HepG2 (cell line): ENCODE measurements around the gene EPS8L1. TPM values are rescaled to one million over a fixed set of nuclear protein-coding genes. Genes with fewer than 3 reads are reported as not detected.

Experiments
- ATAC-seq: fragments of 200-7000 bp; cut with Tn5 transposase; 3 replicates; pipeline ENCODE4 v1.9.1; 2020; ENCODE audit warnings: mild to moderate bottlenecking, moderate library complexity
- BruUV-seq: library from RNA; stranded (reverse); fragments of 400-500 nt; replicated peaks from 2 replicates; lab custom pipeline; 2021; lab: Mats Ljungman, UMichigan
- CTCF ChIA-PET: fragments of 300-600 bp; formaldehyde crosslinking; extraction: SDS; loops from one replicate; lab custom pipeline; 2021; ENCODE audit warnings: low total read pairs, inconsistent platforms, low intra/inter-chr PET ratio; lab: Yijun Ruan, JAX
- POLR2A ChIA-PET: fragments of 350-600 bp; sonication (Branson Sonifier 250); formaldehyde crosslinking; loops from one replicate; lab custom pipeline; 2020; ENCODE audit warnings: antibody characterized with exemption, inconsistent platforms; lab: Yijun Ruan, JAX
- DNase-seq: peaks from one replicate; pipeline ENCODE4 v3.0.0-alpha.2; 2015; ENCODE audit warnings: low spot score
- FAIRE-seq: peaks from 3 replicates; lab custom pipeline; 2011; peaks lifted over from hg19 to GRCh38; lab: Jason Lieb, UNC
- H2AFZ ChIP-seq: one replicate; pipeline ENCODE4 v1.6.1; 2011; ENCODE audit warnings: low read length, inconsistent platforms
- H3K27ac ChIP-seq: fragments of 300-600 bp; 3 replicates; pipeline ENCODE4 v1.8.0; 2011; ENCODE audit warnings: mixed run types, mild to moderate bottlenecking, mixed read lengths, low read length, inconsistent platforms; ENCODE audit not compliant: insufficient read depth; ENCODE audit errors: extremely low read length
- H3K27me3 ChIP-seq, 2 experiments: fragments of 200-600 bp in 1 of 2; 2 replicates in 1 of 2; 3 replicates in 1 of 2; pipeline versions ENCODE4 v1.6.0 to v1.8.0; 2011; ENCODE audit warnings: low read length in 2 of 2, mild to moderate bottlenecking in 2 of 2, moderate library complexity in 2 of 2, inconsistent platforms in 1 of 2; ENCODE audit not compliant: insufficient read depth in 2 of 2, control insufficient read depth in 1 of 2
- H3K36me3 ChIP-seq, 2 experiments: fragments of 200-600 bp in 1 of 2; replicated peaks in 1 of 2; 2 replicates in 1 of 2; 3 replicates in 1 of 2; pipeline versions ENCODE4 v1.5.1 to v1.8.0; 2011; ENCODE audit warnings: low read length in 2 of 2, inconsistent platforms in 1 of 2; ENCODE audit not compliant: insufficient read depth in 2 of 2, control insufficient read depth in 1 of 2
- H3K4me1 ChIP-seq: 2 replicates; pipeline ENCODE4 v1.5.1; 2012; ENCODE audit warnings: low read length, inconsistent platforms; ENCODE audit not compliant: insufficient read depth
- H3K4me2 ChIP-seq: 2 replicates; pipeline ENCODE4 v1.6.0; 2011; ENCODE audit warnings: low read depth, low read length, inconsistent platforms
- H3K4me3 ChIP-seq, 3 experiments: fragments of 200-600 bp in 1 of 3; sonication (generic), shearing (Covaris generic) in 1 of 3; replicated peaks in 1 of 3; 2 replicates each; pipeline ENCODE4 v1.5.1; 2011 to 2016; ENCODE audit warnings: low read length in 3 of 3, inconsistent platforms in 2 of 3, low read depth in 2 of 3, mild to moderate bottlenecking in 2 of 3, control low read depth in 1 of 3, mixed read lengths in 1 of 3; ENCODE audit not compliant: insufficient read depth in 1 of 3
- H3K79me2 ChIP-seq: one replicate; pipeline ENCODE4 v1.6.1; 2011; ENCODE audit warnings: low read length, inconsistent platforms; ENCODE audit not compliant: insufficient read depth
- H3K9ac ChIP-seq: 2 replicates; pipeline ENCODE4 v1.6.0; 2011; ENCODE audit warnings: mild to moderate bottlenecking, low read depth, low read length, inconsistent platforms; ENCODE audit not compliant: insufficient read depth
- H3K9me3 ChIP-seq: 2 replicates; pipeline ENCODE4 v1.5.1; 2012; ENCODE audit warnings: mild to moderate bottlenecking, low read length
- H4K20me1 ChIP-seq: 2 replicates; pipeline ENCODE4 v1.6.0; 2011; ENCODE audit warnings: inconsistent platforms, mild to moderate bottlenecking, low read length, moderate library complexity; ENCODE audit not compliant: insufficient read depth
- BCL3 ChIP-seq: sonication (generic); formaldehyde crosslinking; IDR thresholded peaks from 2 replicates; pipeline ENCODE4 v1.5.1; 2020; ENCODE audit warnings: mild to moderate bottlenecking, missing genetic modification reagents, moderate library complexity
- FOXK2 ChIP-seq: fragments of 450-650 bp; IDR thresholded peaks from 2 replicates; pipeline ENCODE4 v1.6.1; 2016
- JARID2 ChIP-seq: sonication (generic); formaldehyde crosslinking; IDR thresholded peaks from 2 replicates; pipeline ENCODE4 v1.8.1; 2023; ENCODE audit warnings: missing genetic modification reagents, inconsistent platforms; ENCODE audit not compliant: insufficient replicate concordance
- MED1 ChIP-seq: sonication (generic); formaldehyde crosslinking; IDR thresholded peaks from 2 replicates; pipeline ENCODE4 v1.4.0; 2020; ENCODE audit warnings: missing genetic modification reagents
- MLXIP ChIP-seq: sonication (generic); formaldehyde crosslinking; IDR thresholded peaks from 2 replicates; pipeline ENCODE4 v1.9.0; 2021; ENCODE audit warnings: missing genetic modification reagents, borderline replicate concordance
- SP1 ChIP-seq, 2 experiments: fragments of 450-650 bp in 1 of 2; sonication (generic) in 1 of 2; formaldehyde crosslinking in 1 of 2; IDR thresholded peaks; 2 replicates each; pipeline versions ENCODE4 v1.4.0 to v1.6.1; 2016 to 2020; ENCODE audit warnings: missing genetic modification reagents in 1 of 2
- UBTF ChIP-seq: sonication (generic); formaldehyde crosslinking; IDR thresholded peaks from 2 replicates; pipeline ENCODE4 v1.4.0; 2020; ENCODE audit warnings: mild to moderate bottlenecking, missing genetic modification reagents
- ZBTB37 ChIP-seq: sonication (generic); formaldehyde crosslinking; IDR thresholded peaks from 2 replicates; pipeline ENCODE4 v1.4.0; 2020; ENCODE audit warnings: mild to moderate bottlenecking, missing genetic modification reagents
- ZNF138 ChIP-seq: sonication (generic); formaldehyde crosslinking; IDR thresholded peaks from 2 replicates; pipeline ENCODE4 v1.5.0; 2020; ENCODE audit warnings: mild to moderate bottlenecking, low read depth, missing genetic modification reagents
- ZNF30 ChIP-seq: sonication (generic); formaldehyde crosslinking; IDR thresholded peaks from 2 replicates; pipeline ENCODE4 v1.5.0; 2020; ENCODE audit warnings: mild to moderate bottlenecking, missing genetic modification reagents
- ZNF781 ChIP-seq: sonication (generic); formaldehyde crosslinking; IDR thresholded peaks from 2 replicates; pipeline ENCODE4 v1.5.1; 2020; ENCODE audit warnings: borderline replicate concordance, mild to moderate bottlenecking, missing genetic modification reagents; ENCODE audit errors: not compliant biosample characterization
- WGBS: methylation state at CpG from one replicate; pipeline ENCODE4 v1.1.6; 2017; ENCODE audit warnings: low lambda C conversion rate; 5-methylcytosine and 5-hydroxymethylcytosine counted together
- in situ Hi-C: cut with HindIII; loops from 2 replicates; pipeline ENCODE4 v1.10.0; 2017; ENCODE audit warnings: low pct_unique_long_range_greater_than_20kb; ENCODE audit not compliant: extremely low pct_ligation_motif_present
- intact Hi-C: fragments of 100-400 bp; cut with micrococcal nuclease; formaldehyde crosslinking; loops from one replicate; pipeline ENCODE4 v1.10.0; 2022; ENCODE audit not compliant: unreplicated experiment
- polyA plus RNA-seq, 8 experiments: library from polyadenylated mRNA; depleted of rRNA in 3 of 8; stranded (reverse) in 7 of 8; unstranded in 1 of 8; fragments of >200 nt; fragmentation: Illumina TruSeq in 4 of 8; extraction: Trizol in 4 of 8; gene quantifications; 2 replicates each; pipeline versions ENCODE4 v1.2.1 to v1.2.3, GENCODE V29; 2011 to 2016; ENCODE audit warnings: low read depth in 4 of 8, missing spikeins in 1 of 8, mixed read lengths in 1 of 8; ENCODE audit not compliant: insufficient read depth in 1 of 8
- total RNA-seq, 5 experiments: library from RNA; depleted of rRNA; stranded (reverse); fragments of >200 nt; fragmentation: Illumina TruSeq; extraction: Trizol; gene quantifications; 2 replicates each; pipeline ENCODE4 v1.2.3, GENCODE V29; 2016; ENCODE audit warnings: low read depth in 1 of 5

Gene EPS8L1
- total and polyA plus RNA-seq, 2 of the 13 experiments (the other 11 are each of a cell fraction or from before 2014, with no cell fraction given): 3.0 to 6.3 TPM

- no peak for TF ChIP-seq MLXIP (CRISPR knock-in tag)
- no peak for TF ChIP-seq ZNF30 (CRISPR knock-in tag)
- TF ChIP-seq JARID2 (CRISPR knock-in tag): no peak
- no peak for TF ChIP-seq MED1 (CRISPR knock-in tag)
These were observed 3.9 kb downstream of the EPS8L1 start (continued) for GRCh38 chr19:55079400-55080038.

GRCh38 chr19:55080121-55080967, 4.7 kb downstream of the EPS8L1 start:
- H4K20me1 ChIP-seq: no peaks in the 10 kb centered on the region
- H3K4me2 ChIP-seq: peak overlapping the region; percentile 100
- peak overlapping the region; percentile 52 for H3K9ac ChIP-seq
- H2AFZ ChIP-seq: peak overlapping the region; percentile 65
- peak overlapping the region; percentile 58 to 83 (median 69) for H3K4me3 ChIP-seq
- ChIA-PET POLR2A (interaction anchor here (0.7 to 1.9 kb wide), 4 partner anchors 11 to 76 kb away, joined by 3 to 11 read pairs (median 4); partner anchors contain the start of gene RDH13), CTCF (no interaction called here)
- no peaks in the 10 kb centered on the region for H3K9me3 ChIP-seq
- ATAC-seq: peak; percentile 72
- H3K36me3 ChIP-seq: no peaks in the 10 kb centered on the region
- WGBS: 24% methylated on average over 34 of the region's 55 CpGs
- intact Hi-C loops (no loop called here), in situ Hi-C loops (no loop called here)
- no peak for FAIRE-seq
- peaks cover 30% of the 10 kb centered on the region for H3K4me1 ChIP-seq
- no TSS peak for BruUV-seq
- DNase-seq: peak; percentile 35
- no peak overlapping the region for H3K27ac ChIP-seq
- peaks cover 1 to 12% of the 10 kb centered on the region in 2 experiments; a peak in 2 of 5 replicates for H3K27me3 ChIP-seq
- no peaks in the 10 kb centered on the region for H3K79me2 ChIP-seq
- TF ChIP-seq ZBTB37 (CRISPR knock-in tag) (peak; percentile 55; the same call in 1 of the 2 replicates), ZNF781 (CRISPR knock-in tag) (peak; percentile 45), FOXK2 (no peak), ZNF138 (no peak), BCL3 (CRISPR knock-in tag) (0 out of 2 replicates have a peak, but pooled peaks have one; percentile 18), SP1 (IDR thresholded peaks at IDR 0.05) (no peak), SP1 (CRISPR knock-in tag; IDR thresholded peaks at IDR 0.05) (peak; percentile 32; the same call in 1 of the 2 replicates), UBTF (CRISPR knock-in tag) (0 out of 2 replicates have a peak, but pooled peaks have one; percentile 12)
